Mesothelial cell of epicardium (in vitro differentiated cells): ENCODE measurements around the gene TRPV5. TPM values are rescaled to one million over a fixed set of nuclear protein-coding genes. Genes with fewer than 3 reads are reported as not detected.

Experiments
- DNase-seq, 2 experiments: peaks; one replicate each; pipeline ENCODE4 v3.0.0; 2021; ENCODE audit warnings: low spot score in 2 of 2; ENCODE audit not compliant: unreplicated experiment in 2 of 2
- H3K27ac Mint-ChIP-seq: 2 replicates; pipeline ENCODE4 v1.8.0; 2021; ENCODE audit warnings: mixed read lengths
- H3K27me3 Mint-ChIP-seq: 2 replicates; pipeline ENCODE4 v1.8.0; 2021; ENCODE audit warnings: low read depth, mixed read lengths
- H3K36me3 Mint-ChIP-seq: 2 replicates; pipeline ENCODE4 v1.8.0; 2021; ENCODE audit warnings: mixed read lengths
- H3K4me1 Mint-ChIP-seq: 2 replicates; pipeline ENCODE4 v1.8.0; 2021; ENCODE audit warnings: mixed read lengths
- H3K4me3 Mint-ChIP-seq: 2 replicates; pipeline ENCODE4 v1.8.0; 2021; ENCODE audit warnings: mild to moderate bottlenecking, moderate library complexity, mixed read lengths
- H3K9me3 Mint-ChIP-seq: 2 replicates; pipeline ENCODE4 v1.8.0; 2021; ENCODE audit warnings: mixed read lengths
- CTCF ChIP-seq: fragments of 200-600 bp; sonication (generic); IDR thresholded peaks from one replicate; pipeline ENCODE4 v1.5.0; 2021; ENCODE audit warnings: antibody characterized with exemption; ENCODE audit not compliant: unreplicated experiment
- total RNA-seq: library from RNA; stranded (reverse); gene quantifications from 3 replicates; pipeline ENCODE4 v1.2.1, GENCODE V29; 2021

Gene TRPV5
- total RNA-seq, 1 donor from 2014 or later: 0.56 TPM

- Mint-ChIP-seq H3K27ac (no peak overlapping the region), H3K36me3 (peaks cover 14% of the 10 kb centered on the region), H3K27me3 (no peaks in the 10 kb centered on the region), H3K4me1 (no peaks in the 10 kb centered on the region), H3K9me3 (no peaks in the 10 kb centered on the region), H3K4me3 (no peak overlapping the region)
- DNase-seq: no peak
- TF ChIP-seq CTCF: no peak
Observed at GRCh38 chr7:142872106-142872675, 61.4 kb downstream of the TRPV5 start.

GRCh38 chr7:142871260-142872105, 62.1 kb downstream of the TRPV5 start:
- Mint-ChIP-seq H3K9me3 (no peaks in the 10 kb centered on the region), H3K36me3 (peaks cover 14% of the 10 kb centered on the region), H3K27me3 (no peaks in the 10 kb centered on the region), H3K4me3 (no peak overlapping the region), H3K4me1 (no peaks in the 10 kb centered on the region), H3K27ac (no peak overlapping the region)
- TF ChIP-seq CTCF: no peak
- DNase-seq: no peak

- no peak for TF ChIP-seq CTCF
- H3K4me1 Mint-ChIP-seq: no peaks in the 10 kb centered on the region
Observed at GRCh38 chr7:142870566-142871259, 62.8 kb downstream of the TRPV5 start.

GRCh38 chr7:142870147-142870559, 63.4 kb downstream of the TRPV5 start:
- Mint-ChIP-seq H3K36me3 (peaks cover 14% of the 10 kb centered on the region), H3K4me3 (no peak overlapping the region), H3K4me1 (no peaks in the 10 kb centered on the region), H3K27me3 (no peaks in the 10 kb centered on the region), H3K9me3 (no peaks in the 10 kb centered on the region), H3K27ac (no peak overlapping the region)
- TF ChIP-seq CTCF: no peak
- no peak for DNase-seq

More at GRCh38 chr7:142870566-142871259, 62.8 kb downstream of the TRPV5 start:
- Mint-ChIP-seq H3K9me3 (no peaks in the 10 kb centered on the region), H3K27ac (no peak overlapping the region), H3K27me3 (no peaks in the 10 kb centered on the region), H3K36me3 (peaks cover 14% of the 10 kb centered on the region), H3K4me3 (no peak overlapping the region)
- no peak for DNase-seq

GRCh38 chr7:142869434-142869833, 64.1 kb downstream of the TRPV5 start:
- no peak overlapping the region for H3K27ac Mint-ChIP-seq
- no peaks in the 10 kb centered on the region for H3K27me3 Mint-ChIP-seq
- no peak for DNase-seq
- no peaks in the 10 kb centered on the region for H3K9me3 Mint-ChIP-seq
- H3K4me3 Mint-ChIP-seq: no peak overlapping the region
- TF ChIP-seq CTCF: no peak
- H3K36me3 Mint-ChIP-seq: peaks cover 12% of the 10 kb centered on the region
- H3K4me1 Mint-ChIP-seq: no peaks in the 10 kb centered on the region
